ENCODE results near the gene FAF2.
"Not testable (repeated sequence)": the region's sequence is repeated elsewhere in the genome, so short reads cannot be mapped to it uniquely, and the experiment has no call there.

The FAF2 gene

GRCh38 chr5:176548967-176549444 is 100.8 kb downstream of the FAF2 start, which contains the start of gene CDHR2:
CDHR2 (plus strand) TSS chr5:176549342; CDS start chr5:176565353, 16,011 bp downstream.
- DNase-seq: no peak

GRCh38 chr5:176549871-176550270 is 101.7 kb downstream of the FAF2 start:
- DNase-seq: no peak

- DNase-seq: peak; percentile 85
These were observed 102.2 kb downstream of the FAF2 start for GRCh38 chr5:176550275-176550831.

- not testable (repeated sequence) for DNase-seq
These were observed 102.8 kb downstream of the FAF2 start for GRCh38 chr5:176550937-176551336.

GRCh38 chr5:176552332-176552869 is 104.2 kb downstream of the FAF2 start:
- no peak for DNase-seq

GRCh38 chr5:176553260-176554085 is 105.3 kb downstream of the FAF2 start:
- DNase-seq: peak; percentile 51

GRCh38 chr5:176557846-176558245 is 109.7 kb downstream of the FAF2 start:
- DNase-seq: no peak

All from RPMI8226 (cell line).